Esophagus (tissue), 2 donors: ENCODE results near the gene PCDH9. TPM values are rescaled to one million over a fixed set of nuclear protein-coding genes. Genes with fewer than 3 reads are reported as not detected.

Experiments used
- H3K27ac ChIP-seq, 2 donors: one replicate each; pipeline ENCODE4 v1.5.1; 2013; ENCODE audit warnings: low read depth in 2 of 2, mild to moderate bottlenecking in 2 of 2, inconsistent platforms in 1 of 2, low read length in 1 of 2, moderate library complexity in 1 of 2
- H3K27me3 ChIP-seq, 2 donors: one replicate each; pipeline ENCODE4 v1.6.1; 2013; ENCODE audit warnings: low read length in 2 of 2, control low read depth in 1 of 2, mild to moderate bottlenecking in 1 of 2; ENCODE audit not compliant: insufficient read depth in 2 of 2, control insufficient read depth in 1 of 2
- H3K36me3 ChIP-seq, 2 donors: one replicate each; pipeline ENCODE4 v1.6.1; 2013; ENCODE audit warnings: low read length in 1 of 2; ENCODE audit not compliant: control insufficient read depth in 2 of 2, insufficient read depth in 2 of 2
- H3K4me1 ChIP-seq, 2 donors: one replicate each; pipeline ENCODE4 v1.6.1; 2013; ENCODE audit warnings: low read length in 1 of 2; ENCODE audit not compliant: control insufficient read depth in 2 of 2, insufficient read depth in 2 of 2
- H3K4me3 ChIP-seq, 2 donors: one replicate each; pipeline ENCODE4 v1.5.1; 2013; ENCODE audit warnings: low read length in 2 of 2, mild to moderate bottlenecking in 2 of 2, low read depth in 1 of 2, moderate library complexity in 1 of 2
- H3K9me3 ChIP-seq, 2 donors: one replicate each; pipeline ENCODE4 v1.6.1; 2013; ENCODE audit warnings: mild to moderate bottlenecking in 2 of 2, low read depth in 1 of 2, low read length in 1 of 2, moderate library complexity in 1 of 2; ENCODE audit not compliant: control insufficient read depth in 2 of 2, insufficient read depth in 1 of 2
- WGBS, 2 donors: extraction: QIAGEN DNeasy Blood & Tissue Kit; methylation state at CpG; one replicate each; pipeline ENCODE4 v1.1.7; 2013; 5-methylcytosine and 5-hydroxymethylcytosine counted together
- polyA plus RNA-seq, 2 donors: library from polyadenylated mRNA; stranded (reverse); fragments of 200-250 nt; gene quantifications; one replicate each; pipeline ENCODE4 v1.2.3, GENCODE V29; 2013
- donor health status: healthy with polysubstance abuse.
- donor health status: Bipolar disorder and iron deficiency.

PCDH9 gene
- polyA plus RNA-seq, 2 donors, result 0.12 to 0.14 TPM

- no peaks in the 10 kb centered on the region for H3K36me3 ChIP-seq
- H3K9me3 ChIP-seq, result peaks cover 2 to 6% of the 10 kb centered on the region in 2 donors
- WGBS, 2 donors, result 85 to 90% methylated on average over 6 of the region's 6 CpGs
- H3K27me3 ChIP-seq, result no peaks in the 10 kb centered on the region
- no peaks in the 10 kb centered on the region for H3K4me1 ChIP-seq
- no peak overlapping the region for H3K4me3 ChIP-seq
- H3K27ac ChIP-seq, result no peak overlapping the region
Observed at GRCh38 chr13:66847541-66847940, 382.6 kb downstream of the PCDH9 start.

GRCh38 chr13:66845393-66845792 is 384.7 kb downstream of the PCDH9 start:
- 92 to 95% methylated on average over 10 of the region's 10 CpGs for WGBS, 2 donors
- H3K4me3 ChIP-seq, result no peak overlapping the region
- no peaks in the 10 kb centered on the region for H3K4me1 ChIP-seq

GRCh38 chr13:66844933-66845332 is 385.2 kb downstream of the PCDH9 start:
- H3K4me1 ChIP-seq, result no peaks in the 10 kb centered on the region
- WGBS, 2 donors, result 85 to 91% methylated on average over 7 of the region's 7 CpGs
- no peak overlapping the region for H3K27ac ChIP-seq
- H3K27me3 ChIP-seq, result no peaks in the 10 kb centered on the region
- H3K36me3 ChIP-seq, result no peaks in the 10 kb centered on the region
- H3K4me3 ChIP-seq, result no peak overlapping the region
- peaks cover 2 to 6% of the 10 kb centered on the region in 2 donors for H3K9me3 ChIP-seq

More at GRCh38 chr13:66845393-66845792, 384.7 kb downstream of the PCDH9 start:
- H3K27ac ChIP-seq, result no peak overlapping the region
- H3K27me3 ChIP-seq, result no peaks in the 10 kb centered on the region
- H3K36me3 ChIP-seq, result no peaks in the 10 kb centered on the region
- peaks cover 2 to 6% of the 10 kb centered on the region in 2 donors for H3K9me3 ChIP-seq

- peaks cover 2 to 6% of the 10 kb centered on the region in 2 donors for H3K9me3 ChIP-seq
- no peak overlapping the region for H3K4me3 ChIP-seq
- H3K27me3 ChIP-seq, result no peaks in the 10 kb centered on the region
- 56 to 69% methylated on average over 2 of the region's 2 CpGs for WGBS, 2 donors
- no peak overlapping the region for H3K27ac ChIP-seq
- H3K4me1 ChIP-seq, result no peaks in the 10 kb centered on the region
- no peaks in the 10 kb centered on the region for H3K36me3 ChIP-seq
Observed at GRCh38 chr13:66842766-66843165, 387.4 kb downstream of the PCDH9 start.

- WGBS, 2 donors, result 90 to 92% methylated on average over 3 of the region's 3 CpGs
- no peaks in the 10 kb centered on the region for H3K36me3 ChIP-seq
- H3K4me1 ChIP-seq, result no peaks in the 10 kb centered on the region
- no peaks in the 10 kb centered on the region for H3K27me3 ChIP-seq
- H3K4me3 ChIP-seq, result no peak overlapping the region
- H3K27ac ChIP-seq, result no peak overlapping the region
- peaks cover 2 to 6% of the 10 kb centered on the region in 2 donors for H3K9me3 ChIP-seq
Observed at GRCh38 chr13:66840621-66841020, 389.5 kb downstream of the PCDH9 start.

- Histone ChIP-seq H3K9me3 (no peaks in the 10 kb centered on the region), H3K36me3 (no peaks in the 10 kb centered on the region), H3K27me3 (no peaks in the 10 kb centered on the region), H3K27ac (no peak overlapping the region), H3K4me1 (no peaks in the 10 kb centered on the region), H3K4me3 (no peak overlapping the region)
- WGBS, 2 donors, result 75 to 78% methylated on average over 10 of the region's 10 CpGs
Observed at GRCh38 chr13:66837246-66837645, 392.9 kb downstream of the PCDH9 start.

- no peaks in the 10 kb centered on the region for H3K36me3 ChIP-seq
- WGBS, 2 donors, result 38 to 48% methylated on average over 9 of the region's 9 CpGs
Observed at GRCh38 chr13:66835040-66835628, 395.0 kb downstream of the PCDH9 start.

GRCh38 chr13:66830940-66831716 is 399.0 kb downstream of the PCDH9 start:
- WGBS, 2 donors, result 61 to 67% methylated on average over 2 of the region's 2 CpGs
- H3K27me3 ChIP-seq, result no peaks in the 10 kb centered on the region
- H3K9me3 ChIP-seq, result no peaks in the 10 kb centered on the region
- no peaks in the 10 kb centered on the region for H3K4me1 ChIP-seq
- H3K36me3 ChIP-seq, result no peaks in the 10 kb centered on the region
- H3K4me3 ChIP-seq, result no peak overlapping the region
- no peak overlapping the region for H3K27ac ChIP-seq

More at GRCh38 chr13:66835040-66835628, 395.0 kb downstream of the PCDH9 start:
- H3K27ac ChIP-seq, result no peak overlapping the region
- no peak overlapping the region for H3K4me3 ChIP-seq
- no peaks in the 10 kb centered on the region for H3K27me3 ChIP-seq
- H3K4me1 ChIP-seq, result no peaks in the 10 kb centered on the region
- no peaks in the 10 kb centered on the region for H3K9me3 ChIP-seq

GRCh38 chr13:66829803-66830202 is 400.3 kb downstream of the PCDH9 start:
- Histone ChIP-seq H3K9me3 (no peaks in the 10 kb centered on the region), H3K4me1 (no peaks in the 10 kb centered on the region), H3K36me3 (no peaks in the 10 kb centered on the region), H3K4me3 (no peak overlapping the region), H3K27ac (no peak overlapping the region), H3K27me3 (no peaks in the 10 kb centered on the region)
- 60 to 75% methylated on average over 2 of the region's 2 CpGs for whole genome bisulfite sequencing, 2 donors

- 37 to 42% methylated on average over 1 of the region's 1 CpG for WGBS, 2 donors
- Histone ChIP-seq H3K27me3 (no peaks in the 10 kb centered on the region), H3K9me3 (no peaks in the 10 kb centered on the region), H3K27ac (no peak overlapping the region), H3K4me1 (no peaks in the 10 kb centered on the region), H3K36me3 (no peaks in the 10 kb centered on the region), H3K4me3 (no peak overlapping the region)
Observed at GRCh38 chr13:66826398-66826797, 403.7 kb downstream of the PCDH9 start.
